Neural crest cell (in vitro differentiated cells): Measurements from ENCODE around the gene NME3. TPM values are rescaled to one million over a fixed set of nuclear protein-coding genes. Genes with fewer than 3 reads are reported as not detected.

Experiments used
- DNase-seq: peaks from one replicate; pipeline ENCODE4 v3.0.0; 2021; ENCODE audit warnings: low read depth, mixed read lengths, low spot score
- H3K27ac Mint-ChIP-seq: one replicate; pipeline ENCODE4 v1.8.0; 2021; ENCODE audit warnings: mild to moderate bottlenecking, mixed read lengths; ENCODE audit not compliant: unreplicated experiment
- H3K27me3 Mint-ChIP-seq: 2 replicates; pipeline ENCODE4 v1.8.0; 2021; ENCODE audit warnings: low read depth, mild to moderate bottlenecking, mixed read lengths
- H3K36me3 Mint-ChIP-seq: 2 replicates; pipeline ENCODE4 v1.8.0; 2021; ENCODE audit warnings: low read depth, mild to moderate bottlenecking, mixed read lengths
- H3K4me1 Mint-ChIP-seq: 2 replicates; pipeline ENCODE4 v1.8.0; 2021; ENCODE audit warnings: mixed read lengths
- H3K4me3 Mint-ChIP-seq: one replicate; pipeline ENCODE4 v1.8.0; 2021; ENCODE audit warnings: mild to moderate bottlenecking, mixed read lengths
- H3K9me3 Mint-ChIP-seq: 2 replicates; pipeline ENCODE4 v1.8.0; 2021; ENCODE audit warnings: mixed read lengths
- total RNA-seq: library from RNA; stranded (reverse); gene quantifications from 2 replicates; pipeline ENCODE4 v1.2.1, GENCODE V29; 2021
- TF ChIP-seq, protein P1 (sequence below): fragments of 200-600 bp; sonication (generic); conservative IDR thresholded peaks from 2 replicates; pipeline ENCODE4 v1.5.0; 2021; ENCODE audit warnings: antibody characterized with exemption, mild to moderate bottlenecking

NME3 gene
- total RNA-seq, 1 donor from 2014 or later: 35.0 TPM

DNA sequence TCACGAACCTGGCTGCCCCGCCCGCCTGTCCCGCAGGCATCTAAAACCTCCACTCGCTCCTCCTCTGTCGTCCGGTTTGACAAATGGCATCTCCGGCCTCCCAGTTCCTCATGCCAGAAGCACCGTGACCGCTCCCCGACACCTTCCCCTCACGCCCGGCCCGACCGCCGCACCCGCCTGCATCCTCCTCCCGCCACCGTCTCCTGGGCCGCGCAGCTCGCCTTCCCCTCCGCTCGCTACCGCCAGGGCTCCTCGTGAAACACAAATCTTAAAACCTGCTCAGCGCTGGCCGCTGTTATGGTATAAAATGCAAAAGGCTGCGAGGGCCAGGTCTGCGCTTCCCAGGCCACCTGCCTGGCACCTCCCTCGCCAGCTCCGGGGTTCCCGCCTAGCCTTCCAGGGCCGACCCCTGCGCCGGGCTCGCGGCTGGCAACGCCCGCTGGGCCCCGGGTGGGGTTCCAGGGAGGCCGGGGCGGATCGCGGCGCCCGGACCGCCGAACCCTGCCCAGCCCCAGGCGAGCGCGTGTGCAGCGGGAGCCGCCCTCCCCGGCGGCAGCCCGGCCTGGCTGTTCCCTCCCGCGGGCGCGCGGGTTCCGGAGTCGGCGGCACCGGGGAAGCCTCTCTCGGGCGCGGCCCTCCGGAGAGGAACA lies 10.5 kb upstream of the NME3 start:
- DNase-seq: no peak
- Mint-ChIP-seq H3K27ac (peak overlapping the region; percentile 67), H3K36me3 (peaks cover 5% of the 10 kb centered on the region), H3K27me3 (peaks cover 4% of the 10 kb centered on the region), H3K4me3 (peak overlapping the region; percentile 88), H3K9me3 (no peaks in the 10 kb centered on the region), H3K4me1 (peaks cover 22% of the 10 kb centered on the region)
- TF ChIP-seq, protein P1, sequence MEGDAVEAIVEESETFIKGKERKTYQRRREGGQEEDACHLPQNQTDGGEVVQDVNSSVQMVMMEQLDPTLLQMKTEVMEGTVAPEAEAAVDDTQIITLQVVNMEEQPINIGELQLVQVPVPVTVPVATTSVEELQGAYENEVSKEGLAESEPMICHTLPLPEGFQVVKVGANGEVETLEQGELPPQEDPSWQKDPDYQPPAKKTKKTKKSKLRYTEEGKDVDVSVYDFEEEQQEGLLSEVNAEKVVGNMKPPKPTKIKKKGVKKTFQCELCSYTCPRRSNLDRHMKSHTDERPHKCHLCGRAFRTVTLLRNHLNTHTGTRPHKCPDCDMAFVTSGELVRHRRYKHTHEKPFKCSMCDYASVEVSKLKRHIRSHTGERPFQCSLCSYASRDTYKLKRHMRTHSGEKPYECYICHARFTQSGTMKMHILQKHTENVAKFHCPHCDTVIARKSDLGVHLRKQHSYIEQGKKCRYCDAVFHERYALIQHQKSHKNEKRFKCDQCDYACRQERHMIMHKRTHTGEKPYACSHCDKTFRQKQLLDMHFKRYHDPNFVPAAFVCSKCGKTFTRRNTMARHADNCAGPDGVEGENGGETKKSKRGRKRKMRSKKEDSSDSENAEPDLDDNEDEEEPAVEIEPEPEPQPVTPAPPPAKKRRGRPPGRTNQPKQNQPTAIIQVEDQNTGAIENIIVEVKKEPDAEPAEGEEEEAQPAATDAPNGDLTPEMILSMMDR: peak; percentile 43

- H3K27ac Mint-ChIP-seq: peak overlapping the region; percentile 67
- H3K27me3 Mint-ChIP-seq: peaks cover 4% of the 10 kb centered on the region
- H3K4me1 Mint-ChIP-seq: peaks cover 22% of the 10 kb centered on the region
- no peak for DNase-seq
- H3K9me3 Mint-ChIP-seq: no peaks in the 10 kb centered on the region
- H3K36me3 Mint-ChIP-seq: peaks cover 5% of the 10 kb centered on the region
- H3K4me3 Mint-ChIP-seq: peak overlapping the region; percentile 88
- TF ChIP-seq, protein P1: no peak
Observed at GRCh38 chr16:1781254-1781653, 9.9 kb upstream of the NME3 start.

DNA sequence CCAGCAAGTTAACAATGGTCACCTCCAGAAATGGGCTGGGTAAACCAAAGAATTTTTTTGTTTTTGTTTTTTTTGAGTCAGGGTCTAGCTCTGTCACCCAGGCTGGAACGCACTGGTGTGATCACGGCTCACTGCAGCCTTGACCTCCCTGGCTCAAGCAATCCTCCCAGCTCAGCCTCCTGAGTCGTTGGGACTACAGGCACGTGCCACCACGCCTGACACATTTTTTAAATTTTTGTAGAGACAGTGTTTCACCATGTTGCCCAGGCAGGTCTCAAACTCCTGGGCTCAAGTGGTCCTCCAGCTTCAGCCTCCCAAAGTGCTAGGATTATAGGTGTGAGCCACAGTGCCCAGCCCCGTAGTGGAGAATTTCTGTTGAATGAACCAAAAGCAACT lies 9.3 kb upstream of the NME3 start:
- TF ChIP-seq, protein P1: no peak
- Mint-ChIP-seq H3K27me3 (peaks cover 4% of the 10 kb centered on the region), H3K4me3 (peak overlapping the region; percentile 88), H3K9me3 (no peaks in the 10 kb centered on the region), H3K4me1 (peaks cover 22% of the 10 kb centered on the region), H3K36me3 (peaks cover 5% of the 10 kb centered on the region), H3K27ac (no peak overlapping the region)
- DNase-seq: no peak

GRCh38 chr16:1779741-1780676 lies 8.7 kb upstream of the NME3 start:
- DNase-seq: no peak
- no peak overlapping the region for H3K27ac Mint-ChIP-seq
- H3K36me3 Mint-ChIP-seq: peaks cover 5% of the 10 kb centered on the region

GRCh38 chr16:1779234-1779701 lies 7.9 kb upstream of the NME3 start:
- H3K9me3 Mint-ChIP-seq: no peaks in the 10 kb centered on the region

More at GRCh38 chr16:1779741-1780676, 8.7 kb upstream of the NME3 start:
- TF ChIP-seq, protein P1: no peak
- Mint-ChIP-seq H3K27me3 (peaks cover 4% of the 10 kb centered on the region), H3K4me3 (peak overlapping the region; percentile 88), H3K9me3 (no peaks in the 10 kb centered on the region), H3K4me1 (peaks cover 22% of the 10 kb centered on the region)

More at GRCh38 chr16:1779234-1779701, 7.9 kb upstream of the NME3 start:
- H3K4me1 Mint-ChIP-seq: peaks cover 22% of the 10 kb centered on the region
- H3K27ac Mint-ChIP-seq: no peak overlapping the region
- DNase-seq: no peak
- peaks cover 5% of the 10 kb centered on the region for H3K36me3 Mint-ChIP-seq
- H3K27me3 Mint-ChIP-seq: peaks cover 4% of the 10 kb centered on the region
- TF ChIP-seq, protein P1: no peak
- H3K4me3 Mint-ChIP-seq: peak overlapping the region; percentile 54
